Measurements from ENCODE around the gene RB1.

The RB1 gene

GRCh38 chr13:48400090-48400694 is 96.6 kb downstream of the RB1 start:
- TF ChIP-seq, protein P1, sequence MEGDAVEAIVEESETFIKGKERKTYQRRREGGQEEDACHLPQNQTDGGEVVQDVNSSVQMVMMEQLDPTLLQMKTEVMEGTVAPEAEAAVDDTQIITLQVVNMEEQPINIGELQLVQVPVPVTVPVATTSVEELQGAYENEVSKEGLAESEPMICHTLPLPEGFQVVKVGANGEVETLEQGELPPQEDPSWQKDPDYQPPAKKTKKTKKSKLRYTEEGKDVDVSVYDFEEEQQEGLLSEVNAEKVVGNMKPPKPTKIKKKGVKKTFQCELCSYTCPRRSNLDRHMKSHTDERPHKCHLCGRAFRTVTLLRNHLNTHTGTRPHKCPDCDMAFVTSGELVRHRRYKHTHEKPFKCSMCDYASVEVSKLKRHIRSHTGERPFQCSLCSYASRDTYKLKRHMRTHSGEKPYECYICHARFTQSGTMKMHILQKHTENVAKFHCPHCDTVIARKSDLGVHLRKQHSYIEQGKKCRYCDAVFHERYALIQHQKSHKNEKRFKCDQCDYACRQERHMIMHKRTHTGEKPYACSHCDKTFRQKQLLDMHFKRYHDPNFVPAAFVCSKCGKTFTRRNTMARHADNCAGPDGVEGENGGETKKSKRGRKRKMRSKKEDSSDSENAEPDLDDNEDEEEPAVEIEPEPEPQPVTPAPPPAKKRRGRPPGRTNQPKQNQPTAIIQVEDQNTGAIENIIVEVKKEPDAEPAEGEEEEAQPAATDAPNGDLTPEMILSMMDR (IDR thresholded peaks at IDR 0.05; ENCODE audit: extremely low read depth, missing control alignments): no peak
- DNase-seq (ENCODE audit: low spot score): no peak

DNA sequence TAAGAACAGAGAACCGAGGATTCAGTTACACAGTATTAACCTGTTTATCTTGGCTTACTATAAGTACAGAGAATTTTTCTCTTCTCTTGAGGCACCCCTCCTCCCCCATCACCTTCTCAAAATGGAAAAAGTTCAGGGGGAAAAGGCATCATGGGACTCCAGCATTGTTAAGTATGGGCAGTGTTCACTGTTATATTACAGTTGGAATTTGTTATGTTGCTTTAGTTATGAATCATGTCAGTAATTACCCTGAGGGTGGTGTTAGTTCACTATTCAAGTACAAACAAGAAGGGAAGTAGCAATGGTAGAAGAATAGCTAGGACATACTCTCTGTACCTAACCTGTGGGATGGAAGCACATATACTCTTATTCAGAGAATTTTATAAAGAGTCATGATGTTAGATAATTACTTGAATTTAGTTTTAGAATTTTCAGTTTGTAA is 97.3 kb downstream of the RB1 start:
- TF ChIP-seq, protein P1 (IDR thresholded peaks at IDR 0.05; ENCODE audit: extremely low read depth, missing control alignments): no peak
- DNase-seq (ENCODE audit: low spot score): peak; percentile 9

DNA sequence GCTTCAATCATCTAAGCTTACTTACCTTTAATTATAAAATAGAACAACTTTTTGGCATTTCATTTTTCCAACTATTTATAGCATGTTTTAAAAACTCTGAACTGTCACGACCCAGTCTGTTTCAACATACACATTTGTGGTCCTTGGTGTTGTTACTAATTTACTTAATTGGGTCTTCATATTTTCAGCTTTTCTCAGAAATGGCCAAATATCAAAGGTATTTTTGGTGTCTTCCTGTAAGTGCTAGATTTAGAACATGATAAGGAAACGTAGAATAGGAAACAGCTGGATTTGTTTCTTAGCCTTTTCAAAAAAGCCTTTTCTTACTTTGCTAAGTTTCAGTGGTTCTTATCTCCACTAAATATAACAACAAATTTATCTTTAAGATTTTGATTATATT is 97.9 kb downstream of the RB1 start:
- DNase-seq (ENCODE audit: low spot score): no peak

GRCh38 chr13:48402325-48402932 is 98.9 kb downstream of the RB1 start:
- DNase-seq (ENCODE audit: low spot score): no peak
- TF ChIP-seq, protein P1 (IDR thresholded peaks at IDR 0.05; ENCODE audit: extremely low read depth, missing control alignments): no peak

More for the DNA sequence above, 97.9 kb downstream of the RB1 start:
- TF ChIP-seq, protein P1 (IDR thresholded peaks at IDR 0.05; ENCODE audit: extremely low read depth, missing control alignments): no peak

DNA sequence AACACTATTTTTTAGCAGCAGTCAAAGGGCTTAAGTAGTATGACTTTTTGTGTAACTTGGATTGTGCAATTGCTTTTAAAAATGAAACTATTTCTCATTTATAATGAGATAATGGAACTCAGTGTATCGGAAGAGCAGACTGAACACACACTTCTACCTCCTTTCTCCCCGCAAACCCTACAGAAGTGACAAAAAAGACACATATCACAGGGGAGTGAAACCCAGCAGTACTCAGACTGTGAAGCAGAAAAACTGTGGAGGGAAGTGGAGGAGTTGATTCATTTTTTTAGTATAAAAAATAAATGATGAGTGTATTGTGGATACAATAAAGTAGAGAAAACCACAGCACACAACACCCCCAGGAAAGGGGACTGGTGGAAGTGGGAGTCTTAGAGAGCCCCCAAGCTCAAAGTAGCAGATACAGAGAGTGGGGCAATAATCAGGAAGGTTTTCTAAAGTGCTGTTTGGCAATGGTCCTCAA is 99.6 kb downstream of the RB1 start:
- TF ChIP-seq, protein P1 (IDR thresholded peaks at IDR 0.05; ENCODE audit: extremely low read depth, missing control alignments): no peak
- DNase-seq (ENCODE audit: low spot score): peak; percentile 16

GRCh38 chr13:48403913-48404312 is 100.4 kb downstream of the RB1 start:
- TF ChIP-seq, protein P1 (IDR thresholded peaks at IDR 0.05; ENCODE audit: extremely low read depth, missing control alignments): no peak

DNA sequence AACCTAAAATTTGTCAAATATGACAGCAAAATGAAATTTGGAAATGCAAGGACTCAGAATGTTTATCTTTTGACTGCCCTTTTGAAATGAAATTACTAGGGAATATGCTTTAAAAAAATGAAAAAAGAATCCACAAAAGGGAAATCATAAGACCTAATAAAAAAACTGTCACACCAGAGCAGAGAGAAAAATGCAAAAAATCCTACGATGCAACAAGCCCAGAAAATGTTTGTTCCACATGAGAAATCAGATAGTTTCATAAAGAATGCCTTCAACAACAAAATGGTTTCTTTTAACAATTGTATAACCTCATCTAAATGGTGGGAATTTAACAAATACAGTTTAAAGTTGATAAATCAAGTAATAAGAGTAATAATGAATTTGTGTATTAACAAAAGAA is 101.4 kb downstream of the RB1 start:
- DNase-seq (ENCODE audit: low spot score): no peak
- TF ChIP-seq, protein P1 (IDR thresholded peaks at IDR 0.05; ENCODE audit: extremely low read depth, missing control alignments): no peak

More at GRCh38 chr13:48403913-48404312, 100.4 kb downstream of the RB1 start:
- no peak for DNase-seq (ENCODE audit: low spot score)
